ENCODE results near the gene CNGB1. TPM values are rescaled to one million over a fixed set of nuclear protein-coding genes. Genes with fewer than 3 reads are reported as not detected.

The CNGB1 gene
- polyA plus RNA-seq, 1 of the 3 experiments (the other 2 are of a cell fraction) = 0.05 TPM

DNA sequence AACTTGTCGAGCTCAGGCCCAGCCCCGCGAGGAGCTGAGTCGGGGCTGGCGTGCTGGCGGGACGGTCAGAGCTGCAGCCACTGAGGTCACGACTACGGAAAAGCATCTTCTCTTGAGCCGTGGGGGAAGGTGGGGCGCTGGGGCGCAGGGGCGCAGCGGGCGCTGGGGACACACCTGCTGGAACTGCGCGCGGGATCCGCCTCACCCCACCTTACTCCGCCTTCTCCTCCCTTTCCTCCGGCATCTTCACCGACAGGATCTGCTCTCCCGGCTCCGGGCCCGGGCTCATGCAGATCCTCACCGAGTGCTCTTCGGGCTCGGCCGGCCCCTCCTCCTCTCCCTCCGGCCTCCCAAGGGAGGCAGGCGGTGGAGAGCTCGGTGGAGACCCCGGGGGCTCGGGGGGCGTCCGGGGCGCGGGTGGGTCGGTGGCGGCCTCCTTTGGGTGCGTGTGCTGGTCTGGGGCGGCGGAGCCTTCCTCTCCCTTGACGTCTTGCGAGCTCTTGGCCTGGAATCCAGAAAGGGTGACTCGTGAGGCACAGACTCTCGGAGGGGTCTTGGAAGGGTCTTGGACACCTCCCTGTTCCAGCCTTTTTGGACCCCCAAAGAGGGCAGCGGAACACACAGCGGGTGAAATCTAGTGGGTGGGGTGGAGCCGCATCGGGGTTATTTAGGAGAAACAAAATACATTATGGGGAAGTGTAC lies 86.8 kb downstream of the CNGB1 start:
- ChIA-PET POLR2A (no interaction called here), CTCF (interaction anchor here (1.4 to 5.0 kb wide), 5 partner anchors 15 to 307 kb away, joined by 5 to 26 read pairs (median 10); partner anchors contain the start of gene ZNF319)
- no peaks in the 10 kb centered on the region for H3K9me2 ChIP-seq
- DNase-seq = no peak
- no peak overlapping the region for H2AFZ ChIP-seq (ENCODE audit: low read depth)
- 81% methylated on average over 47 of the region's 51 CpGs for WGBS (ENCODE audit: low lambda C conversion rate)
- no peak overlapping the region for H3K4me2 ChIP-seq
- H3K27ac ChIP-seq (ENCODE audit: low read depth in 2 of 2, low read length in 1 of 2) = no peak overlapping the region
- H3K4me1 ChIP-seq (ENCODE audit: control insufficient read depth in 1 of 2, insufficient read depth in 2 of 2, low read depth in 1 of 2, low read length in 1 of 2) = peaks cover 0 to 12% of the 10 kb centered on the region in 2 experiments; a peak in 2 of 4 replicates
- TF ChIP-seq MXI1 (IDR thresholded peaks at IDR 0.05; ENCODE audit: low read depth, low read length) = no peak
- TF ChIP-seq YY1 (IDR thresholded peaks at IDR 0.05; ENCODE audit: low read depth) = no peak
- no peak for TF ChIP-seq TAF1 (IDR thresholded peaks at IDR 0.05; ENCODE audit: borderline replicate concordance, low read depth, low read length)
- no peak for TF ChIP-seq MAX (IDR thresholded peaks at IDR 0.05; ENCODE audit: low read depth)
- TF ChIP-seq JUND (IDR thresholded peaks at IDR 0.05) = no peak
- no peak for TF ChIP-seq FOXJ3 (CRISPR knock-in tag; IDR thresholded peaks at IDR 0.05)
- no peaks in the 10 kb centered on the region for H3F3A ChIP-seq (replicated peaks; ENCODE audit: insufficient read depth)
- H3K36me3 ChIP-seq (replicated peaks in 1 of 2; ENCODE audit: control insufficient read depth in 1 of 2, insufficient read depth in 2 of 2, low read length in 1 of 2) = no peaks in the 10 kb centered on the region
- H3K4me3 ChIP-seq (ENCODE audit: low read depth in 2 of 2, low read length in 1 of 2) = no peak overlapping the region
- no peak overlapping the region for H3K9ac ChIP-seq
- H3K27me3 ChIP-seq (ENCODE audit: insufficient read depth) = peaks cover 5% of the 10 kb centered on the region; the same call in 1 of the 2 replicates
- H3K79me2 ChIP-seq (ENCODE audit: insufficient read depth) = no peaks in the 10 kb centered on the region
- H3K9me3 ChIP-seq = no peaks in the 10 kb centered on the region
- H4K20me1 ChIP-seq (ENCODE audit: insufficient read depth) = no peaks in the 10 kb centered on the region

DNA sequence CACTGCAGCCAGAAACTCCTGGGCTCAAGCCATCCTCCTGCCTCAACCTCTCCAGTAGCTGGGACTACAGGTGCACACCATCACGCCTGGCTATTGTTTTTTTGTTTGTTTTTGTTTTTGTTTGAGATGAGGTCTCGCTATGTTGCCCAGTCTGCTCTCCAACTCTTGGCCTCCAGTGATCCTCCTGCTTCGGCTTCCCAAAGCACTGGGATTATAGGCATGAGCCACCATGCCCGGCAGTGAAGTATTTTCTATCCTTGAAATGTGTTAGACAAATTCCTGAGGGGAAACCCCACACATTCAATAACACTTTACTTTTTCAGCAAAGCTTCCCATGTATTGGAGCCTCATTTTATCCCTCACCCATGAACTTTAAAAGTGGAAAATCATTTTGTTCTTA lies 87.4 kb downstream of the CNGB1 start:
- POLR2A ChIA-PET = no interaction called here
- Histone ChIP-seq H3F3A (replicated peaks; ENCODE audit: insufficient read depth) (no peaks in the 10 kb centered on the region), H4K20me1 (ENCODE audit: insufficient read depth) (no peaks in the 10 kb centered on the region), H3K9ac (no peak overlapping the region), H3K9me2 (no peaks in the 10 kb centered on the region), H3K4me2 (no peak overlapping the region), H3K4me3 (ENCODE audit: low read depth in 2 of 2, low read length in 1 of 2) (no peak overlapping the region), H3K4me1 (ENCODE audit: control insufficient read depth in 1 of 2, insufficient read depth in 2 of 2, low read depth in 1 of 2, low read length in 1 of 2) (peaks cover 0 to 12% of the 10 kb centered on the region in 2 experiments; a peak in 2 of 4 replicates), H3K36me3 (replicated peaks in 1 of 2; ENCODE audit: control insufficient read depth in 1 of 2, insufficient read depth in 2 of 2, low read length in 1 of 2) (no peaks in the 10 kb centered on the region), H2AFZ (ENCODE audit: low read depth) (no peak overlapping the region), H3K9me3 (no peaks in the 10 kb centered on the region), H3K79me2 (ENCODE audit: insufficient read depth) (no peaks in the 10 kb centered on the region), H3K27ac (ENCODE audit: low read depth in 2 of 2, low read length in 1 of 2) (no peak overlapping the region), H3K27me3 (ENCODE audit: insufficient read depth) (peaks cover 5% of the 10 kb centered on the region; the same call in 1 of the 2 replicates)
- 84% methylated on average over 4 of the region's 4 CpGs for WGBS (ENCODE audit: low lambda C conversion rate)
- no peak for DNase-seq
- TF ChIP-seq CTCF (IDR thresholded peaks at IDR 0.05) (no peak), TEAD4 (IDR thresholded peaks at IDR 0.05; ENCODE audit: borderline replicate concordance, insufficient read depth) (no peak), RCOR1 (IDR thresholded peaks at IDR 0.05; ENCODE audit: low read length) (no peak), TCF12 (IDR thresholded peaks at IDR 0.05) (no peak), USF2 (IDR thresholded peaks at IDR 0.05; ENCODE audit: borderline replicate concordance, low read depth, low read length) (no peak), ZBTB33 (IDR thresholded peaks at IDR 0.05; ENCODE audit: borderline replicate concordance, low read depth) (no peak), POLR2AphosphoS5 (IDR thresholded peaks at IDR 0.05; ENCODE audit: low read depth, low read length) (no peak), MXI1 (IDR thresholded peaks at IDR 0.05; ENCODE audit: low read depth, low read length) (no peak)
- CTCF ChIA-PET = interaction anchor here (1.4 to 5.0 kb wide), 6 partner anchors 16 to 307 kb away, joined by 4 to 26 read pairs (median 10); partner anchors contain the start of gene ZNF319

All from SK-N-SH (cell line).